ENCODE data around the gene RBM27.
"Not testable (repeated sequence)": the region's sequence is repeated elsewhere in the genome, so short reads cannot be mapped to it uniquely, and the experiment has no call there.

Gene RBM27

GRCh38 chr5:146206257-146206656 is 2.9 kb downstream of the RBM27 start:
- no peak for DNase-seq

GRCh38 chr5:146208916-146209522 is 5.6 kb downstream of the RBM27 start:
- no peak for DNase-seq

- no peak for DNase-seq
Observed at GRCh38 chr5:146209714-146210113, 6.3 kb downstream of the RBM27 start.

- DNase-seq: not testable (repeated sequence)
Observed at GRCh38 chr5:146210810-146211209, 7.4 kb downstream of the RBM27 start.

GRCh38 chr5:146213210-146213826 is 9.9 kb downstream of the RBM27 start:
- no peak for DNase-seq

GRCh38 chr5:146214881-146215280 is 11.5 kb downstream of the RBM27 start:
- DNase-seq: not testable (repeated sequence)

GRCh38 chr5:146218168-146218567 is 14.8 kb downstream of the RBM27 start:
- DNase-seq: no peak

GRCh38 chr5:146219243-146219642 is 15.8 kb downstream of the RBM27 start:
- DNase-seq: no peak

DNA sequence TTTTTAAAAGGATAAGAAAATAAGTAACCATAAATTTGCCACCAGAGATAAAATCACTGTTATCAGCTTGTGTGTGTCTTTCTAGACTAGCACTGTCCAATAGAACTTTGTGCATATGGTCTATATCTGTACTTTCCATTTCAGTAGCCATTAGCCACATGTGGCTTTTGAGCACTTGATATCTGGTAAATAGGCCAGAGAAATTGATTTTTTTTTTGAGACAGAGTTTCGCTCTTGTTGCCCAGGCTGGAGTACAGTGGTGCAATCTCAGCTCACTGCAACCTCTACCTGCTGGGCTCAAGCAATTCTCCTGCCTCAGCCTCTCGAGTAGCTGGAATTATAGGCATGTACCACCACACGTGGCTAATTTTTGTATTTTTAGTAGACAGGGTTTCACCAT is 17.8 kb downstream of the RBM27 start:
- DNase-seq: no peak

GRCh38 chr5:146222005-146222404 is 18.6 kb downstream of the RBM27 start:
- no peak for DNase-seq

GRCh38 chr5:146223179-146223578 is 19.8 kb downstream of the RBM27 start:
- no peak for DNase-seq

- DNase-seq: no peak
Observed at GRCh38 chr5:146229222-146229621, 25.8 kb downstream of the RBM27 start.

- no peak for DNase-seq
Observed at GRCh38 chr5:146232223-146232622, 28.8 kb downstream of the RBM27 start.

GRCh38 chr5:146233441-146233840 is 30.0 kb downstream of the RBM27 start:
- no peak for DNase-seq

DNA sequence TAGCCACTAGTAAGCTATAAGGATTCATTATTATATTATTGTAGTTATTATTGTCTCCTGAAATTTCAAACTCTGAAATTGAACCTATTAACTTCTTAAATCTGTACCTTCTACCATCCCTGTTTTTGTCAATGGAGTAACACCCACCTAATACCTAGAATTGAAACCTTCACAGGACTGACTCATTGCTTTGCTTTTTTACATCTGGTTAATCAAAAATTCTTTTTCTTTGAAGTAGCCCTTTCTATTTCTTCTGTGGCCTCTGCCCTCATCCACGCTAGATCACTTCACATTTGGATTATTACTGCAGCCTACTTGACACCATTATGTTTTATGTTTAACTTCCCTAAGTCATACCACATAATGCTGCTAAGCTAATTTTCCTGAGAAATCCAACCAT is 35.6 kb downstream of the RBM27 start:
- DNase-seq: peak; percentile 55

DNA sequence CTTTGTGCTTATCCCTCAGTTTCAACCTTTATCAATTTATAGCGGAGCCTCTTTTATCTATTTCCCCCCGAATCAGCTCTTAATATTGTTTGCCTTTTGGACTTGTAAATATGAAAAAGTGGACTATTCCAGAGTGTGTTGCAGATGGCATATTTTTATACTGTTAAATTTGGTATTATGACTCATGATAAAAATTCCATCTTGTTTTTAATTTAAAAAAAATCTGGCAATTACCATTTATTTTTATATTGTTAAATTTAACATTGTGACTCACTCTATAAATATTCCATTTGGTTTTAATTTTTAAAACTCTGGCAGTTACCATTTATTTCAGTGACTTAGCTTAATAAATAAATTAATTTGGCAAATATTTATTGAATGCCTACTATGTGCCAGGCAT is 37.5 kb downstream of the RBM27 start:
- no peak for DNase-seq

DNA sequence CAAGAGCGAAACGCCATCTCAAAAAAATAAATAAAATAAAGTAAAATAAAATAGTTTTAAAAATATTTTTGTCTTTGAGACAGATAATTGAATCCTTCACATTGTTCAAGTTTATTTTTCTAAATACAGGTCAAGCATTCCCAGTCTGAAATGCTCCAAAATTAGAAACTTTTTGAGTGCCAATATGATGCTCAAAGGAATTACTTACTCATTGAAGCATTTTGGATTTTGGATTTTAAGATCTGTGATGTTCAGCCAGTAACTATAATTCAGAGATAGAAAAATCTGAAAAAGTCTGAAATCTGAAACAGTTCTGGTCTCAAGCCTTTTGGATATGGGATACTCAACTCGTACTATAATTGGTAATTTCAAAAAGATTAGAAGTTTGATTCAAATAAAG is 39.8 kb downstream of the RBM27 start:
- DNase-seq: no peak

- DNase-seq: no peak
Observed at GRCh38 chr5:146248561-146248960, 45.2 kb downstream of the RBM27 start.

DNA sequence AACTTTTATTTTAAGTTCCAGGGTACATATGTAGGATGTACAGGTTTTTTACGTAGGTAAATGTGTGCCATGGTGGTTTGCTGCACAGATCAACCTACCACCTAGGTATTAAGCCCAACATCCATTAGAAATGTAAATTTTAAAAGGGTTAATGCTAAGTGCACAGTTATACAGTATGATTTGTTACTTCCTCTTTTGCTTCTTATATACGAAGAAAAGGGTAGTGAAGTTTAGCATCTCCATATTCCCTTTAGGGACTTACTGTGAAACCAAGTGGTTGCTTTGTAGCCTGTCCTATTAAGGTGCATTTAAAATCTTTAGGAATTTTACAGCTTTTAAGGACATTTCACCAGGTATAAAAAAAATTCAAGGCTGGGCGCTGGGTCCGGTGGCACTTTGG is 46.4 kb downstream of the RBM27 start:
- no peak for DNase-seq

Measured in activated CD4-positive, alpha-beta T cell treated with anti-CD3 and anti-CD28 coated beads, Interleukin-2, amount 50 U/mL, for 16 hours (primary cell).